Hepatocyte (in vitro differentiated cells): ENCODE results near the gene CCDC138. TPM values are rescaled to one million over a fixed set of nuclear protein-coding genes. Genes with fewer than 3 reads are reported as not detected.

ENCODE experiments used
- DNase-seq: peaks from one replicate; pipeline ENCODE4 v3.0.0-alpha.2; 2016; ENCODE audit warnings: low spot score
- H2AFZ ChIP-seq: fragments of 200-600 bp; sonication (generic); 2 replicates; pipeline ENCODE4 v1.6.0; 2016; ENCODE audit warnings: antibody characterized with exemption, mild to moderate bottlenecking
- H3K27ac ChIP-seq: fragments of 200-600 bp; sonication (generic); 2 replicates; pipeline ENCODE4 v1.5.1; 2016; ENCODE audit warnings: mild to moderate bottlenecking
- H3K27me3 ChIP-seq: fragments of 200-600 bp; sonication (generic); 2 replicates; pipeline ENCODE4 v1.6.1; 2016
- H3K36me3 ChIP-seq: fragments of 200-600 bp; sonication (generic); replicated peaks from 2 replicates; pipeline ENCODE4 v1.5.1; 2016; ENCODE audit warnings: low read depth; ENCODE audit not compliant: insufficient read depth
- H3K4me1 ChIP-seq: fragments of 200-600 bp; sonication (generic); 2 replicates; pipeline ENCODE4 v1.5.1; 2016; ENCODE audit warnings: mild to moderate bottlenecking, moderate library complexity; ENCODE audit not compliant: insufficient read depth
- H3K4me2 ChIP-seq: fragments of 200-600 bp; sonication (generic); 2 replicates; pipeline ENCODE4 v1.6.0; 2016
- H3K4me3 ChIP-seq: fragments of 200-600 bp; sonication (generic); 2 replicates; pipeline ENCODE4 v1.5.1; 2016; ENCODE audit warnings: mild to moderate bottlenecking
- H3K79me2 ChIP-seq: fragments of 200-600 bp; sonication (generic); 2 replicates; pipeline ENCODE4 v1.6.0; 2017; ENCODE audit warnings: mild to moderate bottlenecking
- H3K9me2 ChIP-seq: fragments of 200-600 bp; sonication (generic); replicated peaks from 2 replicates; pipeline ENCODE4 v1.6.0; 2017; ENCODE audit warnings: mild to moderate bottlenecking; ENCODE audit not compliant: insufficient read depth
- H3K9me3 ChIP-seq: fragments of 200-600 bp; sonication (generic); 2 replicates; pipeline ENCODE4 v1.5.1; 2016; ENCODE audit warnings: low read depth, mild to moderate bottlenecking
- H4K20me1 ChIP-seq: fragments of 200-600 bp; sonication (generic); 2 replicates; pipeline ENCODE4 v1.6.0; 2016; ENCODE audit warnings: mild to moderate bottlenecking; ENCODE audit not compliant: insufficient read depth, poor library complexity, severe bottlenecking
- CTCF ChIP-seq: fragments of 200-600 bp; sonication (generic); IDR thresholded peaks from 2 replicates; pipeline ENCODE4 v1.5.1; 2016; ENCODE audit warnings: antibody characterized with exemption, mild to moderate bottlenecking; ENCODE audit not compliant: poor library complexity
- EZH2 ChIP-seq: fragments of 200-600 bp; sonication (generic); IDR thresholded peaks from 2 replicates; pipeline ENCODE4 v1.6.1; 2016; ENCODE audit warnings: antibody characterized with exemption, mild to moderate bottlenecking, borderline replicate concordance
- EZH2phosphoT487 ChIP-seq: fragments of 200-600 bp; sonication (generic); IDR thresholded peaks from one replicate; pipeline ENCODE4 v1.6.1; 2018; ENCODE audit warnings: antibody characterized with exemption, mild to moderate bottlenecking, low read depth, moderate library complexity; ENCODE audit not compliant: unreplicated experiment, severe bottlenecking
- WGBS: methylation state at CpG from one replicate; pipeline ENCODE4 v1.1.6; 2016; ENCODE audit warnings: low lambda C conversion rate; ENCODE audit errors: missing lambda C conversion rate; 5-methylcytosine and 5-hydroxymethylcytosine counted together
- polyA plus RNA-seq: library from polyadenylated mRNA; unstranded; fragments of >200 nt; fragmentation: Nextera tagmentation; extraction: Ambion mirVana; gene quantifications from 2 replicates; pipeline ENCODE4 v1.2.1, GENCODE V29; 2016
- total RNA-seq: library from RNA; depleted of rRNA; stranded (reverse); fragments of >200 nt; gene quantifications from 2 replicates; pipeline ENCODE4 v1.2.3, GENCODE V29; 2014

CCDC138 gene
- total and polyA plus RNA-seq, 2 experiments from 2014 or later: 2.7 to 6.6 TPM

- Histone ChIP-seq H3K4me1 (no peaks in the 10 kb centered on the region), H3K9me3 (no peaks in the 10 kb centered on the region), H3K36me3 (no peaks in the 10 kb centered on the region), H3K79me2 (no peaks in the 10 kb centered on the region), H3K4me2 (no peak overlapping the region), H3K27ac (no peak overlapping the region), H2AFZ (no peak overlapping the region), H3K9me2 (no peaks in the 10 kb centered on the region), H3K27me3 (no peaks in the 10 kb centered on the region), H4K20me1 (no peaks in the 10 kb centered on the region), H3K4me3 (no peak overlapping the region)
- 72% methylated on average over 14 of the region's 14 CpGs for WGBS
- no peak for DNase-seq
- TF ChIP-seq CTCF (no peak), EZH2 (no peak), EZH2phosphoT487 (no peak)
Observed at GRCh38 chr2:108916796-108917421, 130.3 kb downstream of the CCDC138 start.

GRCh38 chr2:108917526-108917925 lies 131.0 kb downstream of the CCDC138 start:
- Histone ChIP-seq H3K4me2 (no peak overlapping the region), H2AFZ (no peak overlapping the region), H3K4me3 (no peak overlapping the region), H3K79me2 (no peaks in the 10 kb centered on the region), H3K27ac (no peak overlapping the region), H3K4me1 (no peaks in the 10 kb centered on the region), H3K9me3 (no peaks in the 10 kb centered on the region), H3K9me2 (no peaks in the 10 kb centered on the region), H3K27me3 (no peaks in the 10 kb centered on the region), H3K36me3 (no peaks in the 10 kb centered on the region), H4K20me1 (no peaks in the 10 kb centered on the region)
- WGBS: 89% methylated on average over 5 of the region's 5 CpGs
- DNase-seq: no peak
- no peak for TF ChIP-seq CTCF
- no peak for TF ChIP-seq EZH2phosphoT487
- no peak for TF ChIP-seq EZH2

GRCh38 chr2:108918156-108918874 lies 131.7 kb downstream of the CCDC138 start:
- WGBS: 95% methylated on average over 15 of the region's 15 CpGs
- no peak for DNase-seq
- Histone ChIP-seq H3K4me3 (no peak overlapping the region), H2AFZ (no peak overlapping the region), H3K4me2 (no peak overlapping the region), H3K36me3 (no peaks in the 10 kb centered on the region), H4K20me1 (no peaks in the 10 kb centered on the region), H3K9me2 (no peaks in the 10 kb centered on the region), H3K4me1 (no peaks in the 10 kb centered on the region), H3K27me3 (no peaks in the 10 kb centered on the region), H3K79me2 (no peaks in the 10 kb centered on the region), H3K9me3 (no peaks in the 10 kb centered on the region), H3K27ac (no peak overlapping the region)
- TF ChIP-seq CTCF (no peak), EZH2 (no peak), EZH2phosphoT487 (no peak)
